Activated T-cell treated with anti-CD3 and anti-CD28 coated beads, Interleukin-2, amount 50 U/mL, for 1 hour (primary cell): ENCODE measurements around the gene LGSN.
"Not testable (repeated sequence)": the region's sequence is repeated elsewhere in the genome, so short reads cannot be mapped to it uniquely, and the experiment has no call there.

Experiments
- DNase-seq: peaks from one replicate; pipeline ENCODE4 v3.0.0-alpha.2; 2020

Gene LGSN

DNA sequence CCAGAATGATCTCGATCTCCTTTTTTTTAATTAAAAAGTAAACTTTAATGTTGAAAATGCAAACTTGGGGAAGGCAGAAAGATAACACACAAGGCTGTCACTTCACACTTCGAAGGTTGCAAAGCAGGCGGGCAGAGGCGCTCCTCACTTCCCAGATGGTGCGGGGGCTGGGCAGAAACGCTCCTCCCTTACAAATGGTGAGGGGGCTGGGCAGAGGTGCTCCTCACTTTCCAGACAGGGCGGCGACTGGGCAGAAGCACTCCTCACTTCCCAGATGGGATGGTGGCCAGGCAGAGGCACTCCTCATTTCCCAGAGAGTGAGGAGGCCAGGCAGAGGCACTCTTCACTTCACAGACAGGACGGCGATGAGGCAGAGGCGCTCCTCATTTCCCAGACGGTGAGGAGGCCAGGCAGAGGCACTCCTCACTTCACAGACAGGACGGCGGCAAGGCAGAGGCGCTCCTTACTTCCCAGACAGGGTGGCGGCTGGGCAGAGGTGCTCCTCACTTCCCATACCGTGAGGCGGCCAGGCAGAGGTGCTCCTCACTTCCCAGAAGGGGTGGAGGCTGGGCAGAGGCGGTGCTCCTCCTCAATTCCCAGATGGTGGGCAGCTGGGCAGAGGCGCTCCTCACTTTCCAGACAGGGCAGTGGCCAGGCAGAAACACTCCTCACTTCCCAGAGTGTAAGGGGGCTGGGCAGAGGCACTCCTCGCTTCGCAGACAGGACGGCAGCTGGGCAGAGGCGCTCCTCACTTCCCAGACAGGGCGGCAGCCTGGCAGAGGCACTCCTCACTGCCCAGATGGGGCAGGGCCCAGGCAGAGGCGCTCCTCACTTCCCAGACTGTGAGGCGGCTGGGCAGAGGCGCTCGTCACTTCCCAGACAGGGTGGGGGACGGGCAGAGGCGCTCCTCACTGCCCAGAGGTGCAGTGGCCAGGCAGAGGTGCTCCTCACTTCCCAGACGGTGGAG, 91.6 kb downstream of the LGSN start:
- DNase-seq = not testable (repeated sequence)

GRCh38 chr6:63225987-63226386, 93.8 kb downstream of the LGSN start:
- DNase-seq = not testable (repeated sequence)
